Renal cortical epithelial cell (primary cell): ENCODE data around the gene ITGA2B. TPM values are rescaled to one million over a fixed set of nuclear protein-coding genes. Genes with fewer than 3 reads are reported as not detected.
"Not testable (repeated sequence)": the region's sequence is repeated elsewhere in the genome, so short reads cannot be mapped to it uniquely, and the experiment has no call there.

Experiments used
- DNase-seq: peaks from one replicate; pipeline ENCODE4 v3.0.0-alpha.2; 2011; ENCODE audit warnings: low read depth
- total RNA-seq: library from RNA; depleted of rRNA; stranded (reverse); fragments of >200 nt; gene quantifications from 2 replicates; pipeline ENCODE4 v1.2.3, GENCODE V29; 2014

The ITGA2B gene
- 0.60 TPM in 1 of 2 replicates, not detected in the other for total RNA-seq

- DNase-seq, result no peak
Observed at GRCh38 chr17:44389281-44389680, at the start of gene ITGA2B. TSS of gene ITGA2B (minus strand) at chr17:44389649. CDS start at chr17:44389473, 176 bp downstream.

GRCh38 chr17:44439168-44439567, 49.7 kb upstream of the ITGA2B start:
- DNase-seq, result no peak

- DNase-seq, result no peak
Observed at GRCh38 chr17:44438636-44439035, 49.2 kb upstream of the ITGA2B start.

GRCh38 chr17:44436336-44436735, 46.9 kb upstream of the ITGA2B start:
- no peak for DNase-seq

DNA sequence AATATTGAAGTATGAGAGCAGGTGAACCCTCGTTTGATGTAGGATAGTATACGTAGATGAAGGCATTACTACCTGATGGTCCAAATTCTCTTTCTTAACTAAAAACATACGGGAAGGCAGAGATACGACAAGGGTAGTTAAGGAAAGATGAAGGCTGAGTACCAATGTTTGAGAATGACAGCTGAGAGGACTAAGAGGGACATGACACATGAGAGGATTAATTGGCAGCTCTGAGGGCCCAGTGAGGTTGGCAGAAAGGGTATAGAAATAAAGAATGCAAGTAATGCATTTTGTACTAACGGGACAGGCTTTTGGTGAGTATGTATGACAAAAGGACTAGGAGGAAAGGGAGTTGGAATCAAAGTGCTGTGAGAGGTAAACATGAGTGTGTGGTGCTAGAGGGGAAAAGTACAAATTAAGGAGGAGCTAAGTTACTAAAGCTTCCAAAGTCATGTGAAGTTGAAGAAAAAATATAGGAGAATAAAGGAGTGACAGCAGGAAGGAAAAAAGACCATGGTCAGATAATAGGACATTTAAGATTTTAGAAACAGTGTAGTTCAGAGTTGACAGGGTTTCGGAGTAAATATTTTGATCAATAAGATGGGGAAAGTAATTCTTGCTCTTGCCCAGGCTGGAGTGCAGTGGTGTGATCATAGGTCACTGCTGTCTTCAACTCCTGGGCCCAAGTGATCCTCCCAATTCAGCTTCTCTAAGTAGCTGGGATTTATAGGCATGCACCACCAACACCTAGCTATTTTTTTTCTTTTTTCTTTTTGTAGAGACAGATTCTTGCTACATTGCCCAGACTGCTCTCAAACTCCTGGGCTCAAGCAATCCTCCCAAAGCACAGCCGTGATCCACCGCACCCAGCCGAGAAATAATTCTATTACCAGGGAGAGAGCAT, 43.1 kb upstream of the ITGA2B start:
- DNase-seq, result no peak

DNA sequence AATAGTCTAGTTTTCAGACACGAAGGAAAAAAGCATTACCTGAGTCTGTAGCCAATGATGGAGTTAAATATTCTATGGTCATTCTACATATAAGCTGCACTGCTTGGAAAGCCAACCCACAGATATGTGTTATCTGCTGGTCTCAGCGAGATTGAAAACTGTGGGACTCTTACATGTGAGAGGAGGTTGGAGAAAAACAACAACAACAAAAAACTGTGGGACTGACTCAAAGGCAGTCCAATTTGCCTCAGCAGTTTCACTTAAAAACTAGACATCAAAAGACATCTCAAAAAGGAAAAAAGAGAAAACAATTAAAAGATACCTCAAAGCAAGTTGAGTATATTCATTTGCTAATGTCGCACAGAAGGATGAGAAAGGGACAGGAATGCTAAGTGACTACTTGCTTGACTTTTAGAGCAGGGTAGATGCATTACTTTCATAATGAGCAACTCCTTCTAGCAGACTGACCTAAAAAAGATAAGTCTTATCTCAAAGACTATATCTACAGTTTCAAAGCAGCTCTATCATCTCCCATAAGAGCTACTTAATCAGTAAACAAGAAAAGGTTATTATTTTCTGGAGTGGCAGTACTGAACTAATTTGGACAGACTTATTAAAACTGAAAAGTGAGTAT, 35.5 kb upstream of the ITGA2B start:
- no peak for DNase-seq

GRCh38 chr17:44417553-44417952, 28.1 kb upstream of the ITGA2B start:
- DNase-seq, result peak; percentile 98

DNA sequence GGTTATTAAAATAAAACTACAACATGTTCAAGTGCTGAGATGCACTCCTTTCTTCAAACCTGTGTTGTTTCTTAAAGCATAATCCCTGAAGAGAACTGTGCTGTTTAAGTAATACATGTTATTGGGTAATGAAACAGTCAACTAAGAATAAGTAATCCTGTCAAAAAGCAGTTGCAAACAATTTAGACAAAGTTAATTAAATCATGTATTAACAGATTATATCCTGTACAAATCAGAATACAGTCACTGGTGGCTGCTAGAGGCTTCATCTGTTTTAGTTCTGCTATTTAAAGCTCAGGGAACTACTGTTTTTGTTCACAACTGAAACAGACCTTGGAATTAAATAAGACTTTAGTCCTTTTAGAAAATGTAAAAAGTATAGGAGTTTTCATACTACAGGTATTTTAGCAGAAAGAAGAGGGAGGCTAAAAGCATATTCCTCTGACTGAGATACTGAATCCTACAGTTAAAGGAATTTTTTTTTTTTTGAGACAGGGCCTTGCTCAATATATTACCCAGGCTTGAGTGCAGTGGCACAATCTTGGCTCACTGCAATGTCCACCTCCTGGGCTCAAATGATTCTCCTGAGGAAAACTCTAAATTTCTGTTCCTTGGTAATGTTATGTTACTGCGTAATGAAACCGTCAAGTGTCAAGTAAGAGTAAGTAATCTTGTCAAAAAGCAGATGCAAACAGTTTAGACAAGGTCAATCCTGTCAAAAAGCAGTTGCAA, 27.3 kb upstream of the ITGA2B start:
- DNase-seq, result peak; percentile 90

- DNase-seq, result no peak
Observed at GRCh38 chr17:44414394-44415155, 25.1 kb upstream of the ITGA2B start.

GRCh38 chr17:44409309-44410028, 20.0 kb upstream of the ITGA2B start:
- DNase-seq, result no peak

DNA sequence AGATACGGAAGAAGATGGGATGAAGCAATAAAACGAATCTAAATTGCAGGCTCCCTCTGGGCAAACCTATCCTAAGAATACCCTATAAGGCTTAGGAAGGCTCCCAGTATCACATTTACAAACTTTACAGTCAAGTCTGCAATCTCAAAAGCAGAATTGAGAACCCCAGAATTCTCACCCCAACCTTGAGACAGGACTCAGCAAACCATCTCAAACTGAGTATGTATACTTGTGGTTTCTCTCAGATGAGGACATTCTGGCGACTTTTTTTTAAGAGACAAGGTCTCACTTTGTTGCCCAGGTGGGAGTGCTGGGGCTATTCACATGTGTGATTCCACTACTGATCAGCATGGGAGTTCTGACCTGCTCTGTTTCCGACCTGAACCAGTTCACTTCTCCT, 19.3 kb upstream of the ITGA2B start:
- DNase-seq, result no peak

DNA sequence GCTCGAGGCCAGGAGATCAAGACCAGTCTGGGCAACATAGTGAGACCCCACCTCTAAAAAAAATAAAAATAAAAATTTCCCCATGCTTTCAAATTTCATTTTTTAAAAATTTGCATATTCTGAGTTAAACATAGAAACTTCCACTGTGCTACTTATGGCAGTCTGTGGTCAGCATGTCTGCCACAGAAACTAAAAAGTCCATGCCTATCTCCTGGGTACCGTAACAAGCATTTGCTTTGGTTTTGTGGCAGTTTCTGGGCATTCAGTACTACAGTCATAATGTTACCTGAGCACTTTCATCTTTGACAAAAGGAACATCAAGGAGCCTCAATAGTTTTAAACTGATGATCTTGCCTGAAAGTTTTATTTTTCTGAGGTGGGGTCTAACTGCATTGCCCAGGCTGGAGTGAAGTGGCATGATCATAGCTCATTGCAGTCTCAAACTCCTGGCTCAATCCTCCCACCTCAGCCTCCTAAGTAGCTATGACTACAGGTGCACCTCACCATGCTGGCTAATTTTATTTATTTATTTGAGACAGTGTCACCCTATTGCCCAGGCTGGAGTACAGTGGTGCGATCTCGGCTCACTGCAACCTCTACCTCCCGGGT, 13.2 kb upstream of the ITGA2B start:
- no peak for DNase-seq

DNA sequence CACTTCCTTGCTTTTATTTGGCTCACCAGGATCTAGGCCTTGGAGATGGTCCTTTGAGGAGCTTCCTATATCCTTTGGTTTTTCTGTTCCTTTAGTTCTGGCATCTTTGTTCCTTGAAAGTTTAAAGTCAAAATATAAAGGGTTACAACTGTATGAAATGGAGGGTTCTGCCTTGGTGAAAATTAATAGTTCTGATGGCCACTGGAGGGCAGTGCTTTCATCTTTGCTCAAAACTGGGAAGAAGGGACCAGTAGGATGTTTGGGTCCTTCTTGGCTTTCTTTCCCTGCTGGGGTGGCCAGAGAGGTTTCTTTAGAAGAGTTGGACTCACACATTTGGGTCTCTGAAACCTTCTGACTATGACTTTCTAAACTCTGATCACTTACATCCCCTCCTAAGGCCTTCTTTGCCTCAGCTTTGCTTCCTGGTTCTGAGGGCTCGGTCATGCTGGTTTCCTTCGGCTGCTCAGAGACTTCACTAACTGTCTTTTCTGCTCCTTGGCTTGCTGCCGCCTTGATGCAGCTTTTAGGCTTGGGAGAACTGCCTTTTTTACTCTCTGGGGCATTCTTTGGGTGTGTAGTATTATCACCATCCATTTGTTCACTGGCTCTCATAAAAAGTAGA, 10.9 kb upstream of the ITGA2B start:
- DNase-seq, result peak; percentile 40

DNA sequence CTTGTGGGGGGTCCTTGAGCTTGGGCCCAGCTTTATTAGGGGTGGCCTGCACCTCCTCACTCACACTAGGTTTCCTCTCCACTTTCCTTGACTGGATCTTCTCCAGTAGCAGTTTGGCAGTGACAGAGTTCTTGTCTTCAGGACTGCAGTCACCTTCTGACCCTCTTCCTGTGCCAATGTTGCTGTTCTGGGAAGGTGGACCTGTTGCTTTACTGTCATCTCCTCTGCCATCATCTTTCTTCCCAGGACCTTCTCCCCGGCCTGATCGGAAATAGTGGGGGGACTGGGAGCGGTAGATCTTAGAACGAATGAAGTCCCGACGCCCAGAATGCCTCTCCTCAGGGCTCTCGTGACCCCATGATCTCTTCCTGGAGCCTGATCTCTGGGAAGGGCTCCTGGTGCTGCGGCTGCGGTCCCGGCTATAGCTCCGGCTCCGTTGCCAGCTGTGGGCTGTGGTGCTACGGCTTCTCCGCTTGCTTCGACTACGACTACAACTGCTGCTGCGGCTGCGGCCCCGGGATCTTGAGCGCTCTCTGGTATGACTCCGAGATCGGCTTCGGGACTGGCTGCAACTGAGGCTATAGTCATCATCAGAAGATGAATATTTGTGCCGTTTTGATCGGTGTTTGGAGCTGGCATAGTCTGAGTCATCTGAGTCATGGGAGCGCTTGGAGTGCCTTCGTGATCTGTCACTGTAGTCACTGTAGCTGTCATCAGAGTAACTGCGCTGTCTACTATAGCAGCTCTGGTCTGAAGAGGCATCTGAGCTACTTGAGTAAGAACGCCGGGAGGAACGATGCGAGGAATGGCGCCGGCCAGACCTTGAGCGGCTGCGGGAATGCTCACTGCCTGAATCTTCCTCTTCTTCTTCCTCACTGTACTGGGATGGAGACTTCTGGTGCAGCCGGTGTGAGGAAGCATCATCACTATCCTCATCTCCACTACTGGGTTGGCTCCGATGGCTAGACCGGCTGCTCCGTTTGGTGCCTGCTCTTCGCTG, 9.5 kb upstream of the ITGA2B start:
- no peak for DNase-seq

- no peak for DNase-seq
Observed at GRCh38 chr17:44397479-44398440, 8.3 kb upstream of the ITGA2B start.

DNA sequence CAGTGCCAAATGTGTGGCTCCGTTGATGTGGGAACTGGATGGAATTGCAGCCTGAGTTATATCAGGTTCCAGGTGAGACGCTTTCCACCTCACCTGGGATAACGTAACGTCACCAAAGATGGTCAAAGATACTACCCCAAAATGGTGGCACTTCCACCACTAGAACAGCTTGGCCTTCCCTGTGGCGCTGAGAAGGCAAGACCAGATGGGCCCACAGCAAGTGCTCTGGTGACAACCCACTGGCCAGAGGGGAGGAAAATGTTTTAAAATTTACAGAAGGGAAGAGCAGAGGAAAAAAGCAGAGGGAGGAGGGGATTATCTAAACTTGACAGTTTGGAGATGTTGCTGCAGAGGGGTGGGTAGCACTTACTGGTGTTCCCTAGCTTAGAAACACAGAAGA, 7.5 kb upstream of the ITGA2B start:
- DNase-seq, result no peak

GRCh38 chr17:44394833-44395232, 5.4 kb upstream of the ITGA2B start:
- DNase-seq, result no peak

DNA sequence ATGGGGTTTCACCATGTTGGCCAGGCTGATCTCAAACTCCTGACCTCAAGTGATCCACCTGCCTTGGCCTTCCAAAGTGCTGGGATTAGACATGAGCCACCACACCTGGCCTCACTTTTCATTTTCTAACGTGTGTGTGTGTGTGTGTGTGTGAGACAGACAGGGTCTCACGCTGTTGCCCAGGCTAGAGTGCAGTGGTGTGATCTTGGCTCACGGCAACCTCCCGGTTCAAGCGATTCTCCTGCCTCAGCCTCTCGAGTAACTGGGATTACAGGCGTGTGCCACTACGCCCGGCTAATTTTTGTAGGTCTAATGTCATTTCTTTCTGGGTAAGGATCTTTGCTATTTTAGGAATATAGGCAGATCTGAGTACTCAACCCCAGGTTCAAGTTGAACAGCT, 4.7 kb upstream of the ITGA2B start:
- not testable (repeated sequence) for DNase-seq
